Renal cortical epithelial cell (primary cell): ENCODE measurements around the gene RPL4. TPM values are rescaled to one million over a fixed set of nuclear protein-coding genes. Genes with fewer than 3 reads are reported as not detected.
A peak's percentile ranks its signal among the peaks of the same experiment; 100 is the strongest.
"Not testable (repeated sequence)": the region's sequence is repeated elsewhere in the genome, so short reads cannot be mapped to it uniquely, and the experiment has no call there.

ENCODE experiments used
- DNase-seq: peaks from one replicate; pipeline ENCODE4 v3.0.0-alpha.2; 2011; ENCODE audit warnings: low read depth
- total RNA-seq: library from RNA; depleted of rRNA; stranded (reverse); fragments of >200 nt; gene quantifications from 2 replicates; pipeline ENCODE4 v1.2.3, GENCODE V29; 2014

The RPL4 gene
- total RNA-seq, 1 donor from 2014 or later = 2,621 TPM

- DNase-seq = no peak
These were observed 12.8 kb downstream of the RPL4 start for GRCh38 chr15:66491846-66492245.

GRCh38 chr15:66489179-66489791 lies 15.4 kb downstream of the RPL4 start:
- DNase-seq = no peak

- no peak for DNase-seq
These were observed 16.1 kb downstream of the RPL4 start for GRCh38 chr15:66488525-66488924.

GRCh38 chr15:66486887-66487286 lies 17.8 kb downstream of the RPL4 start:
- no peak for DNase-seq

- no peak for DNase-seq
These were observed 20.0 kb downstream of the RPL4 start for GRCh38 chr15:66484539-66485112.

DNA sequence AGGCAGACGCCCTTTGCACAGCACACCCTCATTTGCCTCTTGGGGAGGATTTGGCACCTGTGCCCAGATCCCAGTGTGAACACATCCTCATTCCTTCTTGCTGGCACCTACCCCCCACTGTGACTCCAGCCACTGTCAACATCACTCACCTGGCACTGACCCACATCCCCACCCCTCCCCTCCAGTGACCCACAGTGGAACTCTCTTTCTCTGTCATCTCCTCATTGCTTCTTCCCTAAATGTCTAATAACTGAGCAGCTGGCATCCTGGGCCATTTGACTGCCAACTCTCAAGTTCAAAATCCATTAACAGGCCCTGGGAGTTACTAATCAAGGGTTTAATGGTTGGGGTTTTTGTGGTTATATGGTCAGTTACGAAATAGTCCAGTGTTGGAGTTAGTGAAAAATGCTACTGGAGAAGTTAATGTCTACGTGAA lies 21.5 kb downstream of the RPL4 start:
- DNase-seq = peak; percentile 96

DNA sequence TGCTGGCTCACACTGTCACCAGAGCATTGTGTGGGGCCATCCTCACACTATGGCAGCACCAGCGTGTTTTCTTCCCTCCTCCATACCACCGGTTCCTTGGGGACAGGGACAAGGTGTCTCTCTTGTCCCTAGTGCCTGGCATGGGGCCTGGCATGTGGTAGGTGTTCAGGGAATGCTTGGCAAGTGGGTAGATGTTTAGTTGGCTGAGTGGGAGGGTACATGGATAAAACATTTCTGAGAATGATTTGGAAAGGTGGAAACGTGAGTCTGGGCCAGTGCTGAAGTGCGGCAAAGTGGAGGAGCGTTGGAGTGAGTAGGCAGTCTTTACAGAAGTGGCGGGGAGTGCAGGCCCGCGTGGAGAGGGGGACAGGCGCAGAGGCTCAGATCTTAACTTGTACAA lies 22.1 kb downstream of the RPL4 start:
- DNase-seq = no peak

DNA sequence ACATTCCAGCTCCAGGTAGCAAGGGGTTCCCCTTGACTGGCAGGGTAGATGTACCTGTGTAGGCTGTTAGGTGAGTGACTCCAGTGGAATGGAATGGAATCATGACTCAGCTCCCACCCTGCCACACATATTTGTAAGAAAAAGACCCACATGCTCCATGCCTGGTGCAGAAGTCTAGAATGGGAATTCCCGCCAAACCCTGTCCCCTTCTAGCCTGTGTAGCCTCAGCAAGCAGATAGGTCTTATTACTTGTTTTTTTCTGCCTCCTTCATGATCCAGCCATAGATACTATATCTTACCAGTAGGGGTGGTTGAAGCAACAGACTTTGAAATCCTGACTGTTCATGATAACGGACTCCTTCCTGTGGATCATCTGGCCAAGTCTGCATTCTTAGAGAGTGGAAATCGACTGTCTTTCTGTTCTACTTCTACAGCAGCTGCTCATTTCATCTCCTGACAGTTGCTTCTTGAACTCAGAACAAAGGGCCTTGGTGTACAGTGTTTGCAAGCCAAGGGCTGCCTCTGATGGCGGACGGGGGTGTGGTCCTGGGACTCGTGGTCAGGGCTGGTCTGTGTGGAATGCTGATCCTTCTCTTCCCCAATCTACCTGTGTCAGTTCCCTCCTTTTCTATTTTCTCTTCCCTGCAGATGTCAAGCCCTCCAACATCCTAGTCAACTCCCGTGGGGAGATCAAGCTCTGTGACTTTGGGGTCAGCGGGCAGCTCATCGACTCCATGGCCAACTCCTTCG lies 23.4 kb downstream of the RPL4 start:
- peak; percentile 89 for DNase-seq

- peak; percentile 25 for DNase-seq
These were observed 24.4 kb downstream of the RPL4 start for GRCh38 chr15:66480267-66480666.

GRCh38 chr15:66477011-66477410 lies 27.6 kb downstream of the RPL4 start:
- no peak for DNase-seq

- no peak for DNase-seq
These were observed 28.1 kb downstream of the RPL4 start for GRCh38 chr15:66476535-66476934.

DNA sequence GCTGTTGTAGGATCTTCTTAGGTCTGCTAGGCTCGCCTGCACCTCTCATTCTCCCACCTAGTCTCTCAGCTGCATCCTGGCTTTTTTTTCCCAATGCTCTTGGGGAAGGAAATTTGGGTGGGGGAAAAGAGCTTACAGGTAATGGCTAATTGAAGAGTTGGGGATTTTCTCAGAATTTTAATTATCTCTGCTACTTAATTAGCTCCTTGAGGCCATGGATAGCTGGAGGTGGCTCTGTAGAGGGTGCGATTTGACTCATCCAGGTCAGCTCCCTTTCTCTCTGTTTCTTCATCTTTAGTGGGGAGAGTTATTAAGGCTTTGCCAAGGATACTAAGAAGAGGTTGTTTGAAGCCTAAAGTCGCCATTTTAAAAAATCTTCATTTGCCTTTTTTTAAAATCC lies 29.7 kb downstream of the RPL4 start:
- no peak for DNase-seq

DNA sequence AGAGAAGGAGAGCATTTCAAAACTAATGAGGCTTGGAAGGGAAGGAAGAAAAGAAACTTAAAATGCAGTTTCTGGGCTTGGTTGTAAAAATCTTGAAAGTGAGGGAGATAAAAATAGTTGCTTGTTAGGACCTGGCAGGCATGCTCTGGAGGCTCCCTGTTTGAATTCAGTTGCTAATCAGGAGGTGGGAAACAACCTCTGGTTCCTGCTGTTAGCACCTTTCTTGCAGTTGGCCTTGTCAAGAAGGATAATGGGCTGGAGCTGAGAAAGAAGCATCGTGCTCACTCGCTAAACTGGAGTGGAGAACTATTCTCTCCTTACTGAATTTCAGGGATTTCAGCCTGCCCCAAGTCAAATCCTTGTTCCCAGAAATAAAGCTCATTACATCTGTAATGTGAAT lies 30.5 kb downstream of the RPL4 start:
- DNase-seq = no peak

DNA sequence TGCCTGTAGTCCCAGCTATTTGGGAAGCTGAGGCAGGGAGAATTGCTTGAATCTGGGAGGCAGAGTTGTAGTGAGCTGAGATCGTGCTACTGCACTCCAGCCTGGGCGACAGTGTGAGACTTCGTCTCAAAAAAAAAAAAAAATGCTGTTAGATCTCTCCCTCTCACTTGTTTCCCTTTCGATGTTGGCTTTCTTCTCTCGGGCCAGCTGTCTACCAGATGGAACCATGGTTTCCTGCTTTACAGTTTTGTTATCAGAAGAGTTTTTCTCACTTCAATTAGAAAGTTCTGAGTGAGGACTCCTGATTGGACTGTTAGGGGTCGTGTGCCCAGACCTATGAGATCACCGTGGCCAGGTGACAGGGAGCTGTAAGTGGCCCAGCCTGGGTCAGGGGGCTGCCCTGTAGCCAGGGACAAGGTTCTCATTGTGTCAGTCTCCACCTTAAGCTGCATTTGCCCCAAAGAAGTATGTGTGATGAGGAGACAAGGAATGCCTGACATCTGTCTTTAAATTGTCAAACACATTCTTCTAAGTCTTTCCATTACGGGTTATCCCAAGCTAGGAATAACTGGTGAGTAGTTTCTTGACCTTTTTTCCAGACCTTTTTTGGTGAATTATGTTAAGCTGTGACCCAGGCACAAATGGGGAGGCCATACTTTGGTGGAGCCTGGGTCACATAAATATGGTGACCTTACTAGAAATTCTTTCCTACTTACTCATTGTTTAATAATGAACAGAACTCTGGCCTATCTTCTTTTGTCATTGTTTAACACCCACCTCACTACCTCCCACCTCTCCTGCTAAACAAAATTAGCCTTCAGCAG lies 32.3 kb downstream of the RPL4 start:
- peak; percentile 76 for DNase-seq

- not testable (repeated sequence) for DNase-seq
These were observed 33.8 kb downstream of the RPL4 start for GRCh38 chr15:66470825-66471224.

- not testable (repeated sequence) for DNase-seq
These were observed 37.3 kb downstream of the RPL4 start for GRCh38 chr15:66467162-66468040.

- not testable (repeated sequence) for DNase-seq
These were observed 39.4 kb downstream of the RPL4 start for GRCh38 chr15:66465294-66465693.

DNA sequence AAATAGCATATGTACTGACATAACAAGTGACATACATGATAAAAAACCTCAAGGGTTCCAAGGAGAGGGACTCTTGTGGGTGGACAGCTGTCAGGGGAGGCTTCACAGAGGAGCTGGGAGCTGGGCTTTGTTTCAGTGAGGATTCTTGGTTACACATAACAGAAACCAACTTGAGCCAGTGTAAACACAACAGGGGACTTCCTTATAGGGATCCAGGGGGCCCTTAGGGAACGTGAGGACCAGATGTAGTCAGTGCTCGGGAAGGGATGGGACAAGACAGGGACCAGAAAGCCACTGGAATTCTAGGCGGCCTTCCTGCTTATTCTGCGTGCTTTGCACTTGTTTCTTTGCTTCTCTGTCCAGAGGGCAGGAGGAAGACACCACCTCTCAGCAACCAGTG lies 42.0 kb downstream of the RPL4 start:
- no peak for DNase-seq

DNA sequence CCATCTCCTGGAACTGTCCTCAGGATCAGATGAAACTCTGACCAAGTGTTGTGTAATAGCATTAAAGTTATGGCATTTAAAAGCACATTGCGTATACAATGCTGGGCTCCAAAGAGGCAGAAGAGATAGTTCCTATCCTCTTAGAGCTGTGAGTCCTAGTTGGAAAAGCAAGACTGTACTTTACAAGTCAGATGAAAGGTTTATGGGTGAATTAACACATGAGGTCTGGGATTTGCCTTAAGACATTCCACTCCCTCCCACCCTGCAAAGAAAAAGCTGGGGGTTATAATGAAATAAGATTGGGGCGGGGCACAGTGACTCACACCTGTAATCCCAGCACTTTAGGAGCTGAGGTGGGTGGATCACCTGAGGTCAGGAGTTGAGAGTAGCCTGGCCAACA lies 42.7 kb downstream of the RPL4 start:
- peak; percentile 51 for DNase-seq

GRCh38 chr15:66461294-66461693 lies 43.4 kb downstream of the RPL4 start:
- not testable (repeated sequence) for DNase-seq
